GM12892 (cell line): Measurements from ENCODE around the gene SLC38A10.

Experiments
- POLR2A ChIP-seq: IDR thresholded peaks from 2 replicates; pipeline ENCODE4 v1.6.1; 2011; ENCODE audit warnings: low read depth, low read length, control low read depth
- POLR2AphosphoS5 ChIP-seq: IDR thresholded peaks from 2 replicates; pipeline ENCODE4 v1.6.1; 2011; ENCODE audit warnings: low read depth, low read length, control low read depth

- TF ChIP-seq POLR2A, result no peak
- TF ChIP-seq POLR2AphosphoS5, result no peak
Measured at GRCh38 chr17:81217491-81217890, 77.6 kb downstream of the SLC38A10 start.
